CD4-positive, alpha-beta T cell treated with Interleukin-12 subunit alpha and Interleukin-12 subunit beta, for 1 hour (primary cell): ENCODE measurements around the gene FBXO24.

Experiments used
- DNase-seq: peaks from one replicate; pipeline ENCODE4 v3.0.0-alpha.2; 2020

Gene FBXO24

DNA sequence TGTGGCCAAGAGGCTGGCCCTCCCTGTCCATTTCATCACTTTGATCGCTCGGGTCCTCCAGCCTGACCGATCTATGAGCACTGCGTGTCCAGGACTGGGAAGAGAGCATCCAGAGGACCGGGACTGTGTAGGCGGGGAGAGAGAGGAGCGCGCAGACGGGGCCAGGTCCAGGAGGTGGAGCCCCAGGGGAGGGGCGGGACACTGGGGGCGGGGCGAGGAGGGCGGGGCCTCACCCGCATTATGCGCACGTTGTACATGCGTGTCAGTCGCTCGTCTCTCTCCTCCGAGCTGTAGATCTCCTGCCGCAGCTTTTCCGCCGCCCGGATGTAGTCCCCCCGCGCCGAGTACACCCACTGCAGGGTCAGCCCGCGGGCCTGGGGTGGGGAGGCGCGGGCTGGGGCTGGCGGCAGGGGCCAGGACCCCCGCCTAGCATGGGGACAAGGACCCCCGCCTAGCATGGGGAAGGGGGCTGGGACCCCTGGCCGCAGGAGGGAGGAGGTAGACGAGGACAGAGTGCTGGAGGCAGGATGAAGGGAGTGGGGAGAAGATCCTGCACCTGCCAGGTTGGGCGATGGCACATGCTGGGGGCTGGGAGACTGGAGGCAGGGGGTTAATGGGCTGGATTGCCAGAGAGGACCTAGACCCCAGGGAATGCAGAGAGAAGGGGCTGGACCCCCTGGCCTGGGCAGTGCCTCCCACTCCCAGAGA lies 40.6 kb downstream of the FBXO24 start:
- peak; percentile 93 for DNase-seq

DNA sequence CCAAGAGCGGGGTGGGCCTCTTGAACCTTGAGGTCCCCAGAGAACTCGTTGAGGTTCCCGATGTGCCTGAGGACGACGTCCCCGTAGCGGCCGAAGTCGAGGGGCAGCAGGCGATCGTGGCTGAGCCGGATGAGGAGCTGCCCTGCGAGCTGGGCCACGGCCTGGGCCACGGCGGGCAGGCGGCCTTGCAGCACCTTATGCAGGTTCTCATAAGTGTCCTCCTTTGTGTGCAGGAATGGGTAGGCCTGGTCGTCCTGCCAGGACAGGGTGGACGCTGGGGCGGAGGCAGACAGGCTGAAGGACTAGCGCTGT lies 41.1 kb downstream of the FBXO24 start:
- no peak for DNase-seq

DNA sequence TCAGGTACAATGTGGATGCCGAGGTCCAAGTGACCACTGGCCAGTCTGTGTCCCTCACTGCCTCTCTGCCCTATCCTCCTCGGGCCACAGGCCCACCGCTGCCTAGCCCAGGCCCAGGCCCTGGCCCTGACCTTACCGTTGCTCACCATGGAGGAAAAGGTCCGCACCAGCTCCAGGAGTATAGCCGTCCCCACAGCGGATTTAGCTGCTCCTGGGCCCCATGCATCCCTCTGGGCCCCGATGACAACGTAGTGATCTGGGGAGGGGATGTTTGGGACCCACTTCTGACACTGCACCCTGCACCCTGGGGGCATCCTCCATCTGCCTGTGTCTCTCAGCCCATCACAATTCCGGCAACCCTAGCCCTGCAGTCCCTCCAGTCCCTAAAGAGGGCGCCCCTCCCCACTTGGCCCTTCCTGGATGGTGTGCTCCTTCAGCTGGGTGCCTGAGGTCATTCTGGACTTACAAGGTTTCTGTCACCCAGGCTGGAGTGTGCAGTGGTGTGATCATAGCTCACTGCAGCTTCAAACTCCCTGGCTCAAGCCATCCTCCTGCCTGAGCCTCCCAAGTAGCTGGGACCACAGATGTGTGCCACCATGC lies 43.1 kb downstream of the FBXO24 start:
- DNase-seq = peak; percentile 30

DNA sequence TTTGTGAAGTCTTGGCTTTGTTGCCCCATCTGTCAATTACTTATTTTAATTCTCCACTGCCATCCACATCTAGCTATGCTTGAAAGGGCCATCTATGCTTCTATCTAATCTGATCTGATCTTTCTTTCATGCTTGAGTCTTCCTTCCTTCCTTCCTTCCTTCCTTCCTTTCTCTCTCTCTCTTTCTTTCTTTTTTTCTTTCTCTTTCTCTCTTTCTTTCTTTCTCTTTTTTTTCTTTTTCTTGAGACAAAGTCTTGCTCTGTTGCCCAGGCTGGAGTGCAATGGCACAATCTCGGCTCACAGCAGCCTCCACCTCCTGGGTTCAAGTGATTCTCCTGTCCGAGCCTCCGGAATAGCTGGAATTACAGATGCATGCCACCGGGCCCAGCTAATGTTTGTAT lies 43.9 kb downstream of the FBXO24 start:
- no peak for DNase-seq

DNA sequence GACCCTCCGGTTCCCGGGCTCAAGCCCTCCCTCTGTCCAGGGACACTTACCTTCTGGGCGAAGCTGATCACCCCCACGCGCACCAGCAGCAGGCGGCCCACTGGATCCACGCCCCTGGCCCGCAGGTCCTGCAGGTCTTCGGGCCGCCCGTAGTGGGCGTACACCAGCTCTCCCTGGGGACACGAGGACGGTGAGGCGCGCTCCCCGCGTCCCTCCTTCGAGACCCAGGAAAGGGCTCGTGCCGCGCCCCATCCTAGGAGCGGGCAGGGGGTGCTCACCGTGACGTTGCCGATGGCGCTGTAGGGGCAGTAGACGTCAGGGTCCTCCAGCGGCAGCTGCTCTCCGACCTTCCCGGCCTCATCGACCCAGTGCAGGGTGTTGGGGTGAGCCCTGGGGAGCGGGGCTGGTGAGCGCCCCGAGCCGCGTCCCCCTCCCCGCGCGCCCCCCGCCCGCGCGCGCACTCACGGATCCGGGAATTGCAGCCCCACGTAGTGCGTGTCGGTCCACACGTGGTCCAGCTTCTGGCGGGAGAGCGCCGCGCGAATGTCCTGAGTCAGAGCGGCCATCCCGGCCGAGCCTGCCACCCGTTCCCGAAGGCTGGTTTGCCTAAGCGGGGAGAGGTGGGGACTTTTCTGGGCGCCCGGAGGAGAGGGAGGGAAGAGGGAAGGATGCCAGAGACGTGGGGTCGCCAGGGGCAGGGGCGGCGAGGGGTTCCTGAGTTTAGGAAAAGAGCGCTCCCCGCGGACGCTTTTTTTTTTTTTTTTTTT lies 47.0 kb downstream of the FBXO24 start:
- DNase-seq = peak; percentile 64

DNA sequence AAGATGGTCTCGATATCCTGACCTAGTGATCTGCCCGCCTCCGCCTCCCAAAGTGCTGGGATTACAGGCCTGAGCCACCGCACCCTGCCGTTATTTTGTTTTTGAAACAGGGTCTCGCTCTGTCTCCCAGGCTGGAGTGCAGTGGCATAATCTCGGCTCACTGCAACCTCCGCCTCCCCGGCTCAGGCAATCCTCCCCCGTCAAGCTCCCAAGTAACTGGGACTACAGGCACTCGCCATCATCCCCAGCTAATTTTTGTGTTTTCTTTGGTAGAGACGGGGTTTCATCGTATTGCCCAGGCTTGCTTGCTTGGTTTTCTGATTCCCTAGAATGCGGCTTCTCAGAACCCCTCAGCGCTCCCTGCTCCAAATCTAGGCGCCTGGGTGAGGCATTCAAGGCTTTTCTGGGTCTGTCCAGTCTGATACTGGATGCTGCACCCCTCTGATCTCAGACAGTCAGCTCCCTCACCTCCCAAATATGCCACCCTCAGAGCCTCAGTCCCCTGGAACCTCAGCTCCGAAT lies 53.9 kb downstream of the FBXO24 start:
- DNase-seq = no peak

DNA sequence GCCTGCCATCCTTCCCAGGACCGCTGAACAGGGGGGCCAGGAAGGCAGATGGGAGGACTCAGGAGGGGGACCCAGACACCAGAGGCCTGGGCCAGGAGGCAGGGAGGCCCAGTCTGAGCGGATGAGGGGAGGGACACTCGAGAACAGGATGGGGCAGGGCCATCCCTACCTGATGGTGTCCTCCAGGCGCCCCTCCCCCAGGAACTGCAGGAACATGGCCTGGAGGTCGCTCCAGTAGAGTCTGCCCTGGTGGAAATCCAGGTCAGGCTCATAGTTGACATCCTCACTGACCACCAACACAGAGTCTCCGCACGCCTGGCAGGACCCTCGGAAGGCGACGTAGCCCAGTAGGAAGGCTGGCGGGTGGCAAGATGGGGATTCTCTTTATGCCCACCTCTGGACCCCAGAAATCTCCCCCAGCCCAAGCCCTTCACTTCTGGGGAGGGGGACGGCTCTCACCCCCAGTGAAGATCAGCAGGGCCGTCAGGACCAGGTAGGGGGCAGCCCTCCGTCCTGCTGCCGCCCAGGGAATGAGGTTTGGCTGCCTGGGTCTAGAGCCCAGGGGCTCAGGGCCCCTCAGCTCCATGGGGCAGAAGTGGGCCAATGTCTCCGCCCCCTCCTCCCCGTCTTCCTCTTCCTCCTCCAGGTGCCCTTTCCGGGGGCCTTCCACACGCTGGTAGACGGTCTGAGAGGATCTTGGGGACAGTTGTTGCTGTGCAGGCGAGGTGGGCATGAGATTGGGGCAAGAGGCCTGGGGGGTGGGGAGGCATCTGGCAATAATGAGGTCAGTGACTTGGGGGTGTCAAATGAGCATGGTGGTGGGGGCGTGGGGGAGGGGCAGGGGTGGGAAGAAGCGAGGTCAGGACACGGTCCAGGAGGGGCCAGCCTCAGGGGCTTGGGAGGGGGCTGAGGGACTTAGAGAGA lies 54.7 kb downstream of the FBXO24 start:
- no peak for DNase-seq

DNA sequence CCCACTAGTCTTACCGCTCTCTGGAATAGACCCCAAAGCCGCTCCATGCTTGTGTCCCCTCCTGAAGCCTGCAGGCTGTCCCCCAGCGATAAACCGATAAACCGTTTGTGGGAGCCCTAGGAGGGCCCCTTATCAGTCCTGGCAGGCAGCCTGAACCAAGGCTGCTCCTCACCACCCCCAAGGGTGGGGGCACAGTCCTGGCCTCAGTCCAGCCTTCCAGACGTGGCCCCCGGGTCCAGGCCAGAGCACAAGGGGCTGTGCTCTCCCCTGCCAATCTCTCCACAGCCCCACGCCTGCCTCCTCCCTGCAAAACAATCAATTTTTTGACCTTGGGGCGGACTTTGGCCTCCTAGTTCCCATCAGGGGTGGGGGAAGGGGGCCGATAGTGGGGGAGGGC lies 55.3 kb downstream of the FBXO24 start, which contains the start of gene TFR2:
Gene TFR2, minus strand, starts transcription at position 90 of the 397 bp plus-strand sequence. Its CDS starts 43 bp downstream, at position 47.
- no peak for DNase-seq

DNA sequence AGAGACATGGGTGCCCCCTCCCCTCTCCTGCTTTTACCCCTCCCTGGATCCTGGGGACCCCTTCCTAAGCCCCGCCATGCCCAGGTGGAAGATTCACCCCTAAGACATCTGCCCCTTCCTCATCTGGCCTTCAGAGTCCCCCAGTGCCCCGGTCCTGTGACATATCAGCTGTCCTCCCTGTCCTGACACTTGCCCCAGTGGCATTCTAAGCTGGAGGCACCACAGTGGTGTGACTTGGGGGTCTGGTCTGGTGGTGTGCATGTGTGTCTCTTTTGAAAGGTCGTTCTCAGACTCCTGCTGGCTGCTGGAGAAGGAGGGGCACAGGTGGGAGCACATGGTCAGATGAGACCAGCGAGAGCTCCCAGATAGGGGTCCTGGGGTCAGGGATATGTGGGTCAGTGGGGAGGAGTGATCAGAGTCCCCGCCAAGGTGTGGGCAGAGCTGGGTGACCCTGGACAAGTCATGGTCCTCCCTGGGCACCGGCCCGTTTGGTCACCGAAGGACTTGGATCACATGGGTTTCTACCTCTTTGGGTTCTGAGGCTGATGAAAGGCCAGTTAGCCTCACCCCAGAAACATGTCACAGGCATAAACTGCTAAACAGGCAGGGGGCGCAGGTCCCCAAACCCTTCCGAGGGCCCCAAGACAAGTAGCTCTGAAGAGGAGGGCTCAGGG lies 55.9 kb downstream of the FBXO24 start:
- no peak for DNase-seq

DNA sequence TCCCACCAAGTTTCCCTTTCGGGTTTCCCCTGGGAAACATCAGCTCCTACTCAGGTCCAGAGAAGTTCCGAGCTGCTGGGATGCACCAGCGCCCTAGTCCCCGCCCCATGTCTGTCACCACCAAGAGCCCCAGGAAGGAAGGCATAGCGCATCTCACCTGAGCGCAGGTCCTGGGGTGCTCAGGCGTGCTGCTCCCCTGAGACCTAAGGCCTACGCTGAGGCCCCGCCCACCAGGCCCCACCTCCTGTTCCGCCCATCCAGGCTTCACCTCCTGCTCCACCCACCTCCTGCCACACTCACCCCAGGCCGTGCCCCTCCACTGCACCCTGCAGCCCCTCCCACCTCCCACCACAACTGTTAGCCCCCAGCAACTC lies 56.4 kb downstream of the FBXO24 start:
- DNase-seq = peak; percentile 33

DNA sequence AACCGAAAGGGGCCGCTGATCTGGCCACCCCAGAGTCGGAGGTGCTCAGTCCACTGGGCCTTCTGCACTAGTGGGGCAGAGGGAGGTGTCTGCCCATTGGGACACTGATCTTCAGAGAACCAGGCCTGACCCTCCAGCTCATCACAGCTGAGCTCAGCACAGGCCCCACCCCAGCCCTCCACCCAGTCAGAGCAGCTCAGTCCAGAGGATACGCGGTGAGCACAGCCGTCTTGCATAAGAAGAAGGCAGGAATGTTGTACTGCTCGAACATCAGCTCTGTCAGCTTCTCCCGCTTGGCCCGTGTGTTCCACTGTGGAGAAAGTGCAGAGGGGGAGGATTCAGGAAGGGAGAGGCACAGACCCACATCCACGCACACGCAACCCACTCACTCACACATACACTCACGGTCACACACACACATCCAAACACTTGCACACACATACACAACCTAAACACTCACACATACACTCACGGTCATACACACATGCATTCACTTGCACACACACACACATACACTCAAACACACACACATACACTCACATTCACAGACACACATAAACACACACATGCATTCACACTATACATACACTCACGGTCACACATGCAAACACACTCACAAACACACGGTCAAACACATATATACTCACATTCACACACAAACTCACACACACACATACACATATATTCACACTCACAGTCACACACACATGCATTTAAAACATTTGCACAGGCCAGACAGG lies 63.9 kb downstream of the FBXO24 start:
- DNase-seq = no peak
